ENCODE measurements around the gene TMEM108. TPM values are rescaled to one million over a fixed set of nuclear protein-coding genes. Genes with fewer than 3 reads are reported as not detected.

Gene TMEM108
- total RNA-seq, 2 donors from 2014 or later: 1.6 TPM; not detected in 1

DNA sequence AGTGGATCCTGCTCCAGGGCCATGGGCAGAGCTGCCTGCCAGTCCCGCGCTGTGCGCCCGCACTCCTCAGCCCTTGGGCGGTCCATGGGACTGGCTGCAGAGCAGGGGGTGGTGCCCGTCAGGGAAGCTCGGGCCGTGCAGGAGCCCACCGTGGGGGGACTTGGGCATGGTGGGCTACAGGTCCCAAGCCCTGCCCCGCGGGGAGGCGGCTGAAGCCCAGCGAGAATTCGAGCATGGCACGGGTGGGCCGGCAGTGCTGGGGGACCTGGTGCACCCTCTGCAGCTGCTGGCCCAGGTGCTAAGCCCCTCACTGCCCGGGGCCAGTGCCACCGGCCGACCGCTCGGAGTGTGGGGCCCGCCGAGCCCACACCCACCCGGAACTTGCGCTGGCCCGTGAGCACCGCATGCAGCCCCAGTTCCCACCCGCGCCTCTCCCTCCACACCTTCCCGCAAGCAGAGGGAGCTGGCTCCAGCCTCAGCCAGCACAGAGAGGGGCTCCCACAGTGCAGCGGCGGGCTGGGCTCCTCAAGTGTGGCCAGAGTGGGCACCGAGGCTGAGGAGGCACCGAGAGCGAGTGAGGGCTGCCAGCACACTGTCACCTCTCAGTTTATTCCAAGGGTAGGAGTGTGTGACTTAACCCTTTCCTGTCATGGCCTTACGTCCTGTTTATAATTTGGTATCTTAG is 129.3 kb downstream of the TMEM108 start:
- Histone ChIP-seq H3K9me3 (no peaks in the 10 kb centered on the region), H3K27me3 (no peaks in the 10 kb centered on the region), H3K27ac (no peak overlapping the region), H3K36me3 (replicated peaks in 1 of 2; ENCODE audit: insufficient read depth in 1 of 2, low read depth in 2 of 2) (no peaks in the 10 kb centered on the region), H3K4me1 (no peaks in the 10 kb centered on the region), H3K4me3 (no peak overlapping the region)
- TF ChIP-seq, protein P1, sequence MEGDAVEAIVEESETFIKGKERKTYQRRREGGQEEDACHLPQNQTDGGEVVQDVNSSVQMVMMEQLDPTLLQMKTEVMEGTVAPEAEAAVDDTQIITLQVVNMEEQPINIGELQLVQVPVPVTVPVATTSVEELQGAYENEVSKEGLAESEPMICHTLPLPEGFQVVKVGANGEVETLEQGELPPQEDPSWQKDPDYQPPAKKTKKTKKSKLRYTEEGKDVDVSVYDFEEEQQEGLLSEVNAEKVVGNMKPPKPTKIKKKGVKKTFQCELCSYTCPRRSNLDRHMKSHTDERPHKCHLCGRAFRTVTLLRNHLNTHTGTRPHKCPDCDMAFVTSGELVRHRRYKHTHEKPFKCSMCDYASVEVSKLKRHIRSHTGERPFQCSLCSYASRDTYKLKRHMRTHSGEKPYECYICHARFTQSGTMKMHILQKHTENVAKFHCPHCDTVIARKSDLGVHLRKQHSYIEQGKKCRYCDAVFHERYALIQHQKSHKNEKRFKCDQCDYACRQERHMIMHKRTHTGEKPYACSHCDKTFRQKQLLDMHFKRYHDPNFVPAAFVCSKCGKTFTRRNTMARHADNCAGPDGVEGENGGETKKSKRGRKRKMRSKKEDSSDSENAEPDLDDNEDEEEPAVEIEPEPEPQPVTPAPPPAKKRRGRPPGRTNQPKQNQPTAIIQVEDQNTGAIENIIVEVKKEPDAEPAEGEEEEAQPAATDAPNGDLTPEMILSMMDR (IDR thresholded peaks at IDR 0.05): no peak
- no peak for TF ChIP-seq POLR2A (IDR thresholded peaks at IDR 0.05)
- DNase-seq: no peak
- ATAC-seq: no peak
- WGBS, 2 donors: 90 to 96% methylated on average over 8 to 36 of the region's 36 CpGs
- intact Hi-C loops (cut with DNase I): no loop called here

DNA sequence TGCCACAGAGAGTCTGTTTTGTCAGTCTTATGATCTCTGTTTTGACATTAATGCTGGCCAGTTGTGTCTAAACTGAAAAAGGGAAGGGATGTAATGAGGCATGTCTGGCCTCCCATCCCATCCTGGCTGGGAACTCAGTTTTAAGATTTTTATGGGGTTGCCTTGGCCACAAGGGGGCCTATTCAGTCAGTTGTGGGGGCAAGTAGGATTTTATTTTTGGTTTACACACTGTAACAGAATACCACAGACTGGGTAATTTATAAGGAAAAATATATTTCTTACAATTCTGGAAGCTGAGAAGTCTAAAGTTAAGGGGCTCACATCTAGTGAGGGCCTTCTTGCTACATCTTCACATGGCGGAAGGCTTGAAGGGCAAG is 129.8 kb downstream of the TMEM108 start:
- ATAC-seq: no peak
- intact Hi-C loops (cut with DNase I): no loop called here
- Histone ChIP-seq H3K4me3 (no peak overlapping the region), H3K4me1 (no peaks in the 10 kb centered on the region), H3K27ac (no peak overlapping the region), H3K9me3 (no peaks in the 10 kb centered on the region), H3K36me3 (replicated peaks in 1 of 2; ENCODE audit: insufficient read depth in 1 of 2, low read depth in 2 of 2) (no peaks in the 10 kb centered on the region), H3K27me3 (no peaks in the 10 kb centered on the region)
- no peak for DNase-seq
- WGBS, 2 donors: 94 to 100% methylated on average over 1 of the region's 1 CpG
- TF ChIP-seq POLR2A (IDR thresholded peaks at IDR 0.05): no peak
- TF ChIP-seq, protein P1 (IDR thresholded peaks at IDR 0.05): no peak

DNA sequence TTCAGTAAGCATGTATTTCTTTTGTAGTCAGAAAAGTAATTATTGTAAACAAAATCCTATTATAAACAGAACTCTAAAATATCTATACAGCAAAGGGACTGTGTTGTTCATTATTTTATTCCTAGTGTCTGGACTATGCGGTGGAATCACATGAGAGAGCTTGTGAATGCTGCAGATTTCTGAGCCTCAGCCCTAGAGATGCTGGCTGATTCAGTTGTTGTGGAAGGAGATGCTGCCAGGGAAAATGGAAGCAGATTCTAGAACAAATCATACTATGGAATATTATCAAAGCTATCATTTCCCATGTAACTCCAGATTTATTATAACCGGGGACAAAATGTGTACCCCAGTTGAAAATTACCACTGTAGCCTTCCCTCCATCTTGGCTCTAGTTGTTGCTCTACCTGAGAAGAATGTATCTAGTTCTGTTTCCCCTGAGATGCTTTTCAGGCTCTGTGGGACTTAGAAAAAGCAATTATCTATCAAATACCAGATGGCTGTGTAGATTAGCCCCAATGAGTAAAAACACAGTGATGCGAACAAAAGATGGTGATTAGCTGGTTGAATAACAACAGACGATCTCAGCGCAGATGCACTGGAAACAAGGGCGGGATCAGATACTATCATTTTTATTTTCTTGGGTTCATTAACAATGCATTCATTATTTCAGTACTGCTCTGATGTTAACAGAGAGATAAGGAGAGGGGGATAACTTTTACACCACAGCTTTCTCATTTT is 131.3 kb downstream of the TMEM108 start:
- Histone ChIP-seq H3K4me1 (no peaks in the 10 kb centered on the region), H3K27me3 (no peaks in the 10 kb centered on the region), H3K4me3 (no peak overlapping the region), H3K9me3 (peaks cover 0 to 8% (median 0%) of the 10 kb centered on the region in 3 donors), H3K36me3 (replicated peaks in 1 of 2; ENCODE audit: insufficient read depth in 1 of 2, low read depth in 2 of 2) (no peaks in the 10 kb centered on the region), H3K27ac (no peak overlapping the region)
- TF ChIP-seq, protein P1 (IDR thresholded peaks at IDR 0.05): no peak
- no peak for TF ChIP-seq POLR2A (IDR thresholded peaks at IDR 0.05)
- WGBS, 2 donors: 92 to 93% methylated on average over 6 of the region's 6 CpGs
- DNase-seq (no peak), ATAC-seq (no peak)
- intact Hi-C loops (cut with DNase I): no loop called here

DNA sequence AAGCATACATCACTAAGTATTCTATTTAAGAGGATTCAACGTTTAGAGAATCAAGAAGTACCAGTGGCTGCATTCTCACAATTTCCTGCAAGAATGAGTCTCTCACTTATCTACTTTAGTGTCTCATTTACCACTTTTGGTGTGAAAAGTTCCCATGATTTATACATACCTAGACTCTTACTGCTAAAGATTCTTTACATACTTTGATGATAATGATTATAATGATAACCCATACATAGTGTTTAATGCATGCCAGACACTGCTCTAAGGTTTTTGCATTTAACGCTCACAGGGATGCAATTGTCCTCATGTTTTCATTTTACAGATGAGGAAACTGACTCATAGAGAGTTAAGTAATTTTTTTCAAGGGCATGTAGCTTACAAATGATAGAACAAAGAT is 133.6 kb downstream of the TMEM108 start:
- WGBS, 2 donors: 55 to 58% methylated on average over 2 of the region's 2 CpGs
- ATAC-seq: no peak

More for the DNA sequence above, 133.6 kb downstream of the TMEM108 start:
- Histone ChIP-seq H3K4me1 (no peaks in the 10 kb centered on the region), H3K4me3 (no peak overlapping the region), H3K9me3 (peaks cover 0 to 8% (median 0%) of the 10 kb centered on the region in 3 donors), H3K36me3 (replicated peaks in 1 of 2; ENCODE audit: insufficient read depth in 1 of 2, low read depth in 2 of 2) (no peaks in the 10 kb centered on the region), H3K27ac (no peak overlapping the region), H3K27me3 (no peaks in the 10 kb centered on the region)
- TF ChIP-seq, protein P1 (IDR thresholded peaks at IDR 0.05): no peak
- no peak for TF ChIP-seq POLR2A (IDR thresholded peaks at IDR 0.05)
- intact Hi-C loops (cut with DNase I): no loop called here
- no peak for DNase-seq

Measured in body of pancreas (tissue), 4 donors.